ENCODE measurements around the gene RHD.
A peak's percentile ranks its signal among the peaks of the same experiment; 100 is the strongest.
"Not testable (repeated sequence)": the region's sequence is repeated elsewhere in the genome, so short reads cannot be mapped to it uniquely, and the experiment has no call there.

The RHD gene

GRCh38 chr1:25308168-25308567 lies 35.9 kb downstream of the RHD start:
- DNase-seq (ENCODE audit: low spot score) = not testable (repeated sequence)

GRCh38 chr1:25309085-25309484 lies 36.8 kb downstream of the RHD start:
- not testable (repeated sequence) for DNase-seq (ENCODE audit: low spot score)

- not testable (repeated sequence) for DNase-seq (ENCODE audit: low spot score)
These were observed 37.2 kb downstream of the RHD start for GRCh38 chr1:25309486-25309885.

- not testable (repeated sequence) for DNase-seq (ENCODE audit: low spot score)
These were observed 40.6 kb downstream of the RHD start for GRCh38 chr1:25312806-25313470.

- DNase-seq (ENCODE audit: low spot score) = not testable (repeated sequence)
These were observed 48.1 kb downstream of the RHD start for GRCh38 chr1:25320314-25320938.

GRCh38 chr1:25322127-25322526 lies 49.8 kb downstream of the RHD start:
- DNase-seq (ENCODE audit: low spot score) = not testable (repeated sequence)

GRCh38 chr1:25324407-25324806 lies 52.1 kb downstream of the RHD start:
- DNase-seq (ENCODE audit: low spot score) = not testable (repeated sequence)

- DNase-seq (ENCODE audit: low spot score) = not testable (repeated sequence)
These were observed 55.8 kb downstream of the RHD start for GRCh38 chr1:25327864-25328790.

- DNase-seq (ENCODE audit: low spot score) = not testable (repeated sequence)
These were observed 56.5 kb downstream of the RHD start for GRCh38 chr1:25328791-25329185.

- DNase-seq (ENCODE audit: low spot score) = not testable (repeated sequence)
These were observed 57.0 kb downstream of the RHD start for GRCh38 chr1:25329336-25329735.

GRCh38 chr1:25329950-25330349 lies 57.6 kb downstream of the RHD start:
- not testable (repeated sequence) for DNase-seq (ENCODE audit: low spot score)

GRCh38 chr1:25336922-25337354 lies 64.6 kb downstream of the RHD start:
- not testable (repeated sequence) for DNase-seq (ENCODE audit: low spot score)

GRCh38 chr1:25337483-25338187 lies 65.3 kb downstream of the RHD start:
- DNase-seq (ENCODE audit: low spot score) = not testable (repeated sequence)

GRCh38 chr1:25338188-25338981 lies 66.1 kb downstream of the RHD start, which contains the start of gene TMEM50A:
TSS of gene TMEM50A (plus strand) at chr1:25338334. CDS start at chr1:25340487, 2,153 bp downstream.
- DNase-seq (ENCODE audit: low spot score) = peak; percentile 93

- DNase-seq (ENCODE audit: low spot score) = no peak
These were observed 66.7 kb downstream of the RHD start for GRCh38 chr1:25338986-25339385.

GRCh38 chr1:25341746-25342145 lies 69.4 kb downstream of the RHD start:
- DNase-seq (ENCODE audit: low spot score) = no peak

GRCh38 chr1:25342846-25343245 lies 70.5 kb downstream of the RHD start:
- no peak for DNase-seq (ENCODE audit: low spot score)

- no peak for DNase-seq (ENCODE audit: low spot score)
These were observed 71.6 kb downstream of the RHD start for GRCh38 chr1:25343872-25344271.

GRCh38 chr1:25347556-25347955 lies 75.2 kb downstream of the RHD start:
- no peak for DNase-seq (ENCODE audit: low spot score)

GRCh38 chr1:25349606-25350005 lies 77.3 kb downstream of the RHD start:
- DNase-seq (ENCODE audit: low spot score) = no peak

- no peak for DNase-seq (ENCODE audit: low spot score)
These were observed 83.6 kb downstream of the RHD start for GRCh38 chr1:25355841-25356395.

Measured in iPS-NIHi11 (cell line).